ENCODE results near the gene NNT. TPM values are rescaled to one million over a fixed set of nuclear protein-coding genes. Genes with fewer than 3 reads are reported as not detected.
A peak's percentile ranks its signal among the peaks of the same experiment; 100 is the strongest.

NNT gene
- total and polyA plus RNA-seq, 10 of the 15 experiments (the other 5 are each of a cell fraction or from before 2014, with no cell fraction given), result 20.8 to 73.1 (median 51.9) TPM

DNA sequence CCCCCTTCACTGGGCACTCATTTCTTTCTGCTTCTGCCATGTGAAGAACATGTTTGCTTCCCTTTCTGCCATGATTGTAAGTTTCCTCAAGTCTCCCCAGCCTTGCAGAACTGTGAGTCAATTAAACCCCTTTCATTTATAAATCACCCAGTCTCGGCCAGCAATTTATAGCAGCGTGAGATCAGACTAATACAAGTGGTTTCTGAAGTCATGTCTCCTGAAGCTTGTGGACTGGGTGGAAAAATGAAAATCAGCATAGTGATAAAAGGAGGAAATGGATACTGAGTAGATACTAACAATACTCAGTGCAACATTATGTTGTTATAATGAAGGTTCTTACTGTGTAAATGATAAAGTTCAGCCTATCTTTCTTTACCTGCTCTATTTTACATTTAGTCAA lies 35.1 kb downstream of the NNT start:
- no peaks in the 10 kb centered on the region for H3K9me3 ChIP-seq (replicated peaks; ENCODE audit: control insufficient read depth, insufficient read depth, low read length)
- ChIA-PET SMC1A (ENCODE audit: uncharacterized antibody, unreplicated experiment) (interaction anchor here (1.3 to 1.9 kb wide), 2 partner anchors 32 to 154 kb away, joined by 3 to 4 read pairs; partner anchors contain the start of gene TMEM267), POLR2A (interaction anchor here (1.3 kb wide), 1 partner anchor 85 kb away, joined by 4 read pairs; no protein-coding TSS in a partner anchor), RAD21 (ENCODE audit: unreplicated experiment) (interaction anchor here (0.6 kb wide), 1 partner anchor 13 kb away, joined by 3 read pairs; no protein-coding TSS in a partner anchor), CTCF (interaction anchor here (0.6 to 2.7 kb wide), 4 partner anchors 13 to 83 kb away, joined by 3 to 15 read pairs (median 4); no protein-coding TSS in a partner anchor)
- H3K27ac ChIP-seq (ENCODE audit: control insufficient read depth, insufficient read depth), result no peak overlapping the region
- no peak overlapping the region for H3K4me2 ChIP-seq (ENCODE audit: control insufficient read depth, insufficient read depth)
- peak; percentile 42 for ATAC-seq
- in situ Hi-C loops (cut with MboI), result no loop called here
- no peak for FAIRE-seq
- DNase-seq (ENCODE audit: low read depth, low spot score), result no peak
- peaks cover 2 to 6% of the 10 kb centered on the region in 2 experiments; a peak in 2 of 4 replicates for H3K36me3 ChIP-seq (ENCODE audit: control insufficient read depth in 2 of 2, insufficient read depth in 2 of 2, low read length in 1 of 2)
- H4K20me1 ChIP-seq (ENCODE audit: control insufficient read depth, insufficient read depth), result no peaks in the 10 kb centered on the region
- WGBS (ENCODE audit: insufficient coverage, insufficient replicate concordance, low lambda C conversion rate, missing lambda C conversion rate), result 30% methylated on average over 2 of the region's 2 CpGs
- no peaks in the 10 kb centered on the region for H3K27me3 ChIP-seq (replicated peaks in 1 of 2; ENCODE audit: control insufficient read depth in 2 of 2, insufficient read depth in 2 of 2, low read length in 1 of 2)
- TF ChIP-seq, protein P1, sequence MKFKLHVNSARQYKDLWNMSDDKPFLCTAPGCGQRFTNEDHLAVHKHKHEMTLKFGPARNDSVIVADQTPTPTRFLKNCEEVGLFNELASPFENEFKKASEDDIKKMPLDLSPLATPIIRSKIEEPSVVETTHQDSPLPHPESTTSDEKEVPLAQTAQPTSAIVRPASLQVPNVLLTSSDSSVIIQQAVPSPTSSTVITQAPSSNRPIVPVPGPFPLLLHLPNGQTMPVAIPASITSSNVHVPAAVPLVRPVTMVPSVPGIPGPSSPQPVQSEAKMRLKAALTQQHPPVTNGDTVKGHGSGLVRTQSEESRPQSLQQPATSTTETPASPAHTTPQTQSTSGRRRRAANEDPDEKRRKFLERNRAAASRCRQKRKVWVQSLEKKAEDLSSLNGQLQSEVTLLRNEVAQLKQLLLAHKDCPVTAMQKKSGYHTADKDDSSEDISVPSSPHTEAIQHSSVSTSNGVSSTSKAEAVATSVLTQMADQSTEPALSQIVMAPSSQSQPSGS (IDR thresholded peaks at IDR 0.05; ENCODE audit: low read length), result no peak
- TF ChIP-seq PML (IDR thresholded peaks at IDR 0.05; ENCODE audit: low read length) (no peak), MYC (IDR thresholded peaks at IDR 0.05; ENCODE audit: insufficient read depth, insufficient read length, insufficient replicate concordance, low read length, severe bottlenecking) (no peak), MEF2A (IDR thresholded peaks at IDR 0.05; ENCODE audit: insufficient read depth, low read depth, low read length) (no peak), SPI1 (IDR thresholded peaks at IDR 0.05; ENCODE audit: borderline replicate concordance, insufficient read depth, low read depth, low read length) (no peak), ESRRA (IDR thresholded peaks at IDR 0.05; ENCODE audit: low read length) (no peak), POU2F2 (IDR thresholded peaks at IDR 0.05; ENCODE audit: borderline replicate concordance, low read depth, low read length) (no peak), NFXL1 (IDR thresholded peaks at IDR 0.05; ENCODE audit: borderline replicate concordance) (no peak), IRF4 (IDR thresholded peaks at IDR 0.05; ENCODE audit: low read depth, low read length) (no peak)
- TF ChIP-seq, protein P2, sequence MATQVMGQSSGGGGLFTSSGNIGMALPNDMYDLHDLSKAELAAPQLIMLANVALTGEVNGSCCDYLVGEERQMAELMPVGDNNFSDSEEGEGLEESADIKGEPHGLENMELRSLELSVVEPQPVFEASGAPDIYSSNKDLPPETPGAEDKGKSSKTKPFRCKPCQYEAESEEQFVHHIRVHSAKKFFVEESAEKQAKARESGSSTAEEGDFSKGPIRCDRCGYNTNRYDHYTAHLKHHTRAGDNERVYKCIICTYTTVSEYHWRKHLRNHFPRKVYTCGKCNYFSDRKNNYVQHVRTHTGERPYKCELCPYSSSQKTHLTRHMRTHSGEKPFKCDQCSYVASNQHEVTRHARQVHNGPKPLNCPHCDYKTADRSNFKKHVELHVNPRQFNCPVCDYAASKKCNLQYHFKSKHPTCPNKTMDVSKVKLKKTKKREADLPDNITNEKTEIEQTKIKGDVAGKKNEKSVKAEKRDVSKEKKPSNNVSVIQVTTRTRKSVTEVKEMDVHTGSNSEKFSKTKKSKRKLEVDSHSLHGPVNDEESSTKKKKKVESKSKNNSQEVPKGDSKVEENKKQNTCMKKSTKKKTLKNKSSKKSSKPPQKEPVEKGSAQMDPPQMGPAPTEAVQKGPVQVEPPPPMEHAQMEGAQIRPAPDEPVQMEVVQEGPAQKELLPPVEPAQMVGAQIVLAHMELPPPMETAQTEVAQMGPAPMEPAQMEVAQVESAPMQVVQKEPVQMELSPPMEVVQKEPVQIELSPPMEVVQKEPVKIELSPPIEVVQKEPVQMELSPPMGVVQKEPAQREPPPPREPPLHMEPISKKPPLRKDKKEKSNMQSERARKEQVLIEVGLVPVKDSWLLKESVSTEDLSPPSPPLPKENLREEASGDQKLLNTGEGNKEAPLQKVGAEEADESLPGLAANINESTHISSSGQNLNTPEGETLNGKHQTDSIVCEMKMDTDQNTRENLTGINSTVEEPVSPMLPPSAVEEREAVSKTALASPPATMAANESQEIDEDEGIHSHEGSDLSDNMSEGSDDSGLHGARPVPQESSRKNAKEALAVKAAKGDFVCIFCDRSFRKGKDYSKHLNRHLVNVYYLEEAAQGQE (IDR thresholded peaks at IDR 0.05; ENCODE audit: low read depth, low read length), result no peak
- TF ChIP-seq, protein P3, sequence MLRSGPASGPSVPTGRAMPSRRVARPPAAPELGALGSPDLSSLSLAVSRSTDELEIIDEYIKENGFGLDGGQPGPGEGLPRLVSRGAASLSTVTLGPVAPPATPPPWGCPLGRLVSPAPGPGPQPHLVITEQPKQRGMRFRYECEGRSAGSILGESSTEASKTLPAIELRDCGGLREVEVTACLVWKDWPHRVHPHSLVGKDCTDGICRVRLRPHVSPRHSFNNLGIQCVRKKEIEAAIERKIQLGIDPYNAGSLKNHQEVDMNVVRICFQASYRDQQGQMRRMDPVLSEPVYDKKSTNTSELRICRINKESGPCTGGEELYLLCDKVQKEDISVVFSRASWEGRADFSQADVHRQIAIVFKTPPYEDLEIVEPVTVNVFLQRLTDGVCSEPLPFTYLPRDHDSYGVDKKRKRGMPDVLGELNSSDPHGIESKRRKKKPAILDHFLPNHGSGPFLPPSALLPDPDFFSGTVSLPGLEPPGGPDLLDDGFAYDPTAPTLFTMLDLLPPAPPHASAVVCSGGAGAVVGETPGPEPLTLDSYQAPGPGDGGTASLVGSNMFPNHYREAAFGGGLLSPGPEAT (IDR thresholded peaks at IDR 0.05; ENCODE audit: low read depth), result no peak
- TF ChIP-seq, protein P4, sequence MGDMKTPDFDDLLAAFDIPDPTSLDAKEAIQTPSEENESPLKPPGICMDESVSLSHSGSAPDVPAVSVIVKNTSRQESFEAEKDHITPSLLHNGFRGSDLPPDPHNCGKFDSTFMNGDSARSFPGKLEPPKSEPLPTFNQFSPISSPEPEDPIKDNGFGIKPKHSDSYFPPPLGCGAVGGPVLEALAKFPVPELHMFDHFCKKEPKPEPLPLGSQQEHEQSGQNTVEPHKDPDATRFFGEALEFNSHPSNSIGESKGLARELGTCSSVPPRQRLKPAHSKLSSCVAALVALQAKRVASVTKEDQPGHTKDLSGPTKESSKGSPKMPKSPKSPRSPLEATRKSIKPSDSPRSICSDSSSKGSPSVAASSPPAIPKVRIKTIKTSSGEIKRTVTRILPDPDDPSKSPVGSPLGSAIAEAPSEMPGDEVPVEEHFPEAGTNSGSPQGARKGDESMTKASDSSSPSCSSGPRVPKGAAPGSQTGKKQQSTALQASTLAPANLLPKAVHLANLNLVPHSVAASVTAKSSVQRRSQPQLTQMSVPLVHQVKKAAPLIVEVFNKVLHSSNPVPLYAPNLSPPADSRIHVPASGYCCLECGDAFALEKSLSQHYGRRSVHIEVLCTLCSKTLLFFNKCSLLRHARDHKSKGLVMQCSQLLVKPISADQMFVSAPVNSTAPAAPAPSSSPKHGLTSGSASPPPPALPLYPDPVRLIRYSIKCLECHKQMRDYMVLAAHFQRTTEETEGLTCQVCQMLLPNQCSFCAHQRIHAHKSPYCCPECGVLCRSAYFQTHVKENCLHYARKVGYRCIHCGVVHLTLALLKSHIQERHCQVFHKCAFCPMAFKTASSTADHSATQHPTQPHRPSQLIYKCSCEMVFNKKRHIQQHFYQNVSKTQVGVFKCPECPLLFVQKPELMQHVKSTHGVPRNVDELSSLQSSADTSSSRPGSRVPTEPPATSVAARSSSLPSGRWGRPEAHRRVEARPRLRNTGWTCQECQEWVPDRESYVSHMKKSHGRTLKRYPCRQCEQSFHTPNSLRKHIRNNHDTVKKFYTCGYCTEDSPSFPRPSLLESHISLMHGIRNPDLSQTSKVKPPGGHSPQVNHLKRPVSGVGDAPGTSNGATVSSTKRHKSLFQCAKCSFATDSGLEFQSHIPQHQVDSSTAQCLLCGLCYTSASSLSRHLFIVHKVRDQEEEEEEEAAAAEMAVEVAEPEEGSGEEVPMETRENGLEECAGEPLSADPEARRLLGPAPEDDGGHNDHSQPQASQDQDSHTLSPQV (IDR thresholded peaks at IDR 0.05), result no peak
- H2AFZ ChIP-seq (ENCODE audit: control insufficient read depth, low read depth, low read length), result no peak overlapping the region
- intact Hi-C loops (cut with micrococcal nuclease; ENCODE audit: unreplicated experiment), result no loop called here
- H3K4me3 ChIP-seq, result no peak overlapping the region
- no peaks in the 10 kb centered on the region for H3K79me2 ChIP-seq (ENCODE audit: control insufficient read depth, insufficient read depth, low read length)
- H3K9ac ChIP-seq (ENCODE audit: control insufficient read depth, insufficient read depth, low read length), result no peak overlapping the region
- H3K4me1 ChIP-seq (ENCODE audit: control insufficient read depth, insufficient read depth, low read length), result no peaks in the 10 kb centered on the region; the same call in none of the 2 replicates
- no TSS peak for BruUV-seq (replicated peaks)

Data from GM12878 (cell line).